Vein endothelial cell (primary cell): ENCODE data around the gene ATCAY. TPM values are rescaled to one million over a fixed set of nuclear protein-coding genes. Genes with fewer than 3 reads are reported as not detected.

ENCODE experiments used
- small RNA-seq: library from RNA; depleted of rRNA; stranded (forward); fragments of <200 nt; gene quantifications from one replicate; pipeline ENCODE3, GENCODE V24; 2012
- total RNA-seq: library from RNA; depleted of rRNA; stranded (reverse); fragments of >200 nt; gene quantifications from 2 replicates; pipeline ENCODE4 v1.2.3, GENCODE V29; 2012

Gene ATCAY, protein sequence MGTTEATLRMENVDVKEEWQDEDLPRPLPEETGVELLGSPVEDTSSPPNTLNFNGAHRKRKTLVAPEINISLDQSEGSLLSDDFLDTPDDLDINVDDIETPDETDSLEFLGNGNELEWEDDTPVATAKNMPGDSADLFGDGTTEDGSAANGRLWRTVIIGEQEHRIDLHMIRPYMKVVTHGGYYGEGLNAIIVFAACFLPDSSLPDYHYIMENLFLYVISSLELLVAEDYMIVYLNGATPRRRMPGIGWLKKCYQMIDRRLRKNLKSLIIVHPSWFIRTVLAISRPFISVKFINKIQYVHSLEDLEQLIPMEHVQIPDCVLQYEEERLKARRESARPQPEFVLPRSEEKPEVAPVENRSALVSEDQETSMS
- not detected in 2 replicates for total RNA-seq

DNA sequence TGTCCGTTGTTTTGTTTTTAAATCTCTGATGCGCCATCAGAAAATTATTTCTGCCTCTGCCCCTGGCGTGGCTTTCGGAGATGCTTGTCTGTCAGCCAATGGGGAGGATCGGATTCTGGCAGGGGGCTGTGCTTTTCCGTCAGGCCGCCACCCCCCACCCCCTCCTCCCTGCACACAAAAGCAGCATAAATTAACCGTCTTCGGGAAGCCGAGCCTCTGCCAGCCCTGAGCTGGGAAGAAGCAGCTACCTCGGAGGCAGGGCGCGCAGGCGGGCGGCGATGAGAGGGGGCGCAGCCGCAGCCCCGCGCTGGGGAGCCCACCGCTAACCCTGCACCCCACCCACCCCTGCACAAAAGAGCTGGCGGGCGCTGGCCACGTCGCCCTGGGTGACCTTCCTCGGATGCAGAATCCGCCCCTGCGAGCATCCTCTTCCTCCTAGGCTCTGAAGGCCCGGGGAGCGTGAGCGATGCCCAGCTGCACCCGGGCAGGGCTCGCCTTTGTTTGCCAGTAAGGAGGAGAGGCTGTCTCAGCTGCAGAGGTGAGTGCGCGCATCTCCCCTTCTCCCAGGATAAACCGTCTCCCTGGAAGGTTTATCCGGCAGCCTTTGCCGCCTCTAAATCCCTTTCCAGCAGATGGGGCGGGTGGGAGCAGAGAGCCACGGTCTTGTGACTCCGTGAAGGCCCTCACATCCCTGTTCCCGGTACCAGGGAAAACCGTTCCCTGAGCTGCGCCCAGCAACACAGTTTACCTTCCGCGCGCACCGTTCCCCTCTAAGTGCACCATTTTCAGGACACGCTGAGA is at the start of gene ATCAY:
ATCAY (plus strand) TSS at position 215 of the 801 bp plus-strand sequence. CDS start 5,083 bp downstream, outside the sequence.

DNA sequence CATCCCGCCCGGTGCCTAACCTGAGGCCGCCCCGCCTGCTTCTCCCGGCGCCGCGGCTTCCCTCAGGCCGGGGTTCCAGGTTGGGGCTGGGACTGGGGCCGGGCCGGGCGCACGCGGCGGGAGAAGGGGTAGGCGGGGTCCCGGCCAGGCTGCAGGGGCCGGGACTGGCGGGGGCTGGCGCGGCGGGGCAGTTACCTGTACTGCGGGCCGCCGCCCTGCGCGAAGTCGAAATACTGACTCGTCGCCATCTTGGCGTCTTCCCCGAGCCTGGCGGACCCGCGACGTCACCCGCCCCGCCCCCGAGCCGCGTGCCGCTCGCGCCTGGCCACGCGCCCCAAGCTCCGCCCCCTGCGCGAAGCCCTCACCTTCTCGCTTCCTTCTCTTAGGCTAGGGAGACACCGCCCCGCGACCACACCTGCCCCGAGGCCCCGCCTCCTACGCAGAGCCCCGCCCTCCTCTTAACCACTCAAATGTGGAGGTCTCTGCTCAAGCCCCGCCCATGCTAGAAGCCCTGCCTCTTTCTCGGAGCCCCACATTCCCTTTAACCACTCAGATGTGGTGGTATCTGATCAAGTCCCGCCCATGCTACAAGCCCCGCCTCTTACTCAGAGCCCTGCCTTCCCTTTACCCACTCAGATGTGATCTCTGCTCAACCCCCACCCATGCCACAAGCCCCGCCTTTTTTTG is 11.6 kb upstream of the ATCAY start, which contains the start of gene ZFR2:
ZFR2 (minus strand) TSS at position 269 of the 687 bp plus-strand sequence; CDS start at position 248, 21 bp downstream.

GRCh38 chr19:3932931-3933810 is 52.7 kb downstream of the ATCAY start, which contains the start of gene NMRK2:
Gene NMRK2 (plus strand): TSS chr19:3933069. CDS start chr19:3933672, 603 bp downstream.

GRCh38 chr19:3970808-3971598 is 90.5 kb downstream of the ATCAY start, which contains the start of gene DAPK3:
Gene DAPK3 (minus strand): TSS chr19:3971099. CDS start chr19:3969735, 1,364 bp downstream.

Small RNA genes within 50 kb of the gene (small RNA-seq; reads per million reads assigned to genes)
- gene RN7SL202P, result not detected

Other genes starting within 250 kb of the ATCAY start
- gene PIP5K1C, start 180.2 kb upstream of the ATCAY start, total RNA-seq, result 43.6 and 54.5 TPM in 2 replicates
- gene TJP3, start 172.3 kb upstream of the ATCAY start, total RNA-seq, result not detected in 2 replicates
- gene APBA3, start 119.0 kb upstream of the ATCAY start, total RNA-seq, result 26.6 and 29.4 TPM in 2 replicates
- 50.1 and 51.0 TPM in 2 replicates for gene MRPL54, start 118.0 kb upstream of the ATCAY start, total RNA-seq
- not detected in 2 replicates for gene RAX2, start 108.5 kb upstream of the ATCAY start, total RNA-seq
- 0.29 TPM in 1 of 2 replicates, not detected in the other for gene MATK, start 94.3 kb upstream of the ATCAY start, total RNA-seq
- not detected in 2 replicates for gene ZFR2, start 11.6 kb upstream of the ATCAY start, total RNA-seq
- gene NMRK2, start 52.4 kb downstream of the ATCAY start, total RNA-seq, result not detected in 2 replicates
- 183 and 198 TPM in 2 replicates for gene DAPK3, start 90.4 kb downstream of the ATCAY start, total RNA-seq
- 2,391 and 3,726 TPM in 2 replicates for gene EEF2, start 104.8 kb downstream of the ATCAY start, total RNA-seq
- 29.1 and 42.0 TPM in 2 replicates for gene PIAS4, start 127.1 kb downstream of the ATCAY start, total RNA-seq
- 31.4 and 35.3 TPM in 2 replicates for gene ZBTB7A, start 186.2 kb downstream of the ATCAY start, total RNA-seq
- 169 and 241 TPM in 2 replicates for gene MAP2K2, start 243.4 kb downstream of the ATCAY start, total RNA-seq